ENCODE measurements around the gene LRRC8B. TPM values are rescaled to one million over a fixed set of nuclear protein-coding genes. Genes with fewer than 3 reads are reported as not detected.

The LRRC8B gene
- total and polyA plus RNA-seq, 9 of the 15 experiments (the other 6 are each of a cell fraction or from before 2014, with no cell fraction given) = 4.3 to 43.7 (median 14.4) TPM

GRCh38 chr1:89547563-89548116, 23.0 kb downstream of the LRRC8B start (continued):
- TF ChIP-seq VEZF1 (CRISPR knock-in tag; IDR thresholded peaks at IDR 0.05) (peak; percentile 77), RERE (CRISPR knock-in tag; IDR thresholded peaks at IDR 0.05; ENCODE audit: borderline replicate concordance) (no peak), SOX6 (IDR thresholded peaks at IDR 0.05) (0 out of 2 replicates have a peak, but pooled peaks have one; percentile 28), PPARD (CRISPR knock-in tag; IDR thresholded peaks at IDR 0.05) (no peak), NFRKB (IDR thresholded peaks at IDR 0.05; ENCODE audit: low read depth) (no peak), MAFG (tag; conservative IDR thresholded peaks at IDR 0.05) (no peak), NFYB (IDR thresholded peaks at IDR 0.05; ENCODE audit: extremely low read depth, insufficient read length) (no peak), CLOCK (CRISPR knock-in tag; IDR thresholded peaks at IDR 0.05; ENCODE audit: borderline replicate concordance) (no peak), PHF21A (IDR thresholded peaks at IDR 0.05; ENCODE audit: borderline replicate concordance, low read depth) (no peak), CREM (IDR thresholded peaks at IDR 0.05; ENCODE audit: low read depth) (no peak), ETV6 (IDR thresholded peaks at IDR 0.05; ENCODE audit: borderline replicate concordance in 1 of 2, low read depth in 2 of 2, low read length in 1 of 2) (no peak), ETV6 (CRISPR knock-in tag; IDR thresholded peaks at IDR 0.05; ENCODE audit: borderline replicate concordance) (no peak), MEIS2 (IDR thresholded peaks at IDR 0.05; ENCODE audit: partially characterized antibody) (peak; percentile 99)
- TF ChIP-seq, protein P1, sequence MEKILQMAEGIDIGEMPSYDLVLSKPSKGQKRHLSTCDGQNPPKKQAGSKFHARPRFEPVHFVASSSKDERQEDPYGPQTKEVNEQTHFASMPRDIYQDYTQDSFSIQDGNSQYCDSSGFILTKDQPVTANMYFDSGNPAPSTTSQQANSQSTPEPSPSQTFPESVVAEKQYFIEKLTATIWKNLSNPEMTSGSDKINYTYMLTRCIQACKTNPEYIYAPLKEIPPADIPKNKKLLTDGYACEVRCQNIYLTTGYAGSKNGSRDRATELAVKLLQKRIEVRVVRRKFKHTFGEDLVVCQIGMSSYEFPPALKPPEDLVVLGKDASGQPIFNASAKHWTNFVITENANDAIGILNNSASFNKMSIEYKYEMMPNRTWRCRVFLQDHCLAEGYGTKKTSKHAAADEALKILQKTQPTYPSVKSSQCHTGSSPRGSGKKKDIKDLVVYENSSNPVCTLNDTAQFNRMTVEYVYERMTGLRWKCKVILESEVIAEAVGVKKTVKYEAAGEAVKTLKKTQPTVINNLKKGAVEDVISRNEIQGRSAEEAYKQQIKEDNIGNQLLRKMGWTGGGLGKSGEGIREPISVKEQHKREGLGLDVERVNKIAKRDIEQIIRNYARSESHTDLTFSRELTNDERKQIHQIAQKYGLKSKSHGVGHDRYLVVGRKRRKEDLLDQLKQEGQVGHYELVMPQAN (IDR thresholded peaks at IDR 0.05; ENCODE audit: borderline replicate concordance) = no peak
- TF ChIP-seq, protein P2, sequence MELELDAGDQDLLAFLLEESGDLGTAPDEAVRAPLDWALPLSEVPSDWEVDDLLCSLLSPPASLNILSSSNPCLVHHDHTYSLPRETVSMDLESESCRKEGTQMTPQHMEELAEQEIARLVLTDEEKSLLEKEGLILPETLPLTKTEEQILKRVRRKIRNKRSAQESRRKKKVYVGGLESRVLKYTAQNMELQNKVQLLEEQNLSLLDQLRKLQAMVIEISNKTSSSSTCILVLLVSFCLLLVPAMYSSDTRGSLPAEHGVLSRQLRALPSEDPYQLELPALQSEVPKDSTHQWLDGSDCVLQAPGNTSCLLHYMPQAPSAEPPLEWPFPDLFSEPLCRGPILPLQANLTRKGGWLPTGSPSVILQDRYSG (tag; conservative IDR thresholded peaks at IDR 0.05; ENCODE audit: low read depth) = no peak
